Ovary (tissue), 3 donors: ENCODE data around the gene CRYBG1.

Experiments used
- EP300 ChIP-seq: sonication (generic); formaldehyde crosslinking; IDR thresholded peaks from one replicate; pipeline ENCODE4 v1.6.1; 2017; ENCODE audit warnings: antibody characterized with exemption
- POLR2A ChIP-seq: fragments of 450-650 bp; IDR thresholded peaks from one replicate; pipeline ENCODE4 v1.6.1; 2017; ENCODE audit warnings: antibody characterized with exemption, mild to moderate bottlenecking, moderate library complexity
- TF ChIP-seq, protein P1 (sequence below), 3 donors: fragments of 450-650 bp in 2 of 3; fragments of 200-600 bp in 1 of 3; IDR thresholded peaks; one replicate each; pipeline versions ENCODE4 v1.5.1 to v1.8.0; 2016 to 2022; ENCODE audit warnings: antibody characterized with exemption in 3 of 3, mild to moderate bottlenecking in 1 of 3
- donor health status: DM: no; HTN: no; CAD: no.

- TF ChIP-seq, protein P1, sequence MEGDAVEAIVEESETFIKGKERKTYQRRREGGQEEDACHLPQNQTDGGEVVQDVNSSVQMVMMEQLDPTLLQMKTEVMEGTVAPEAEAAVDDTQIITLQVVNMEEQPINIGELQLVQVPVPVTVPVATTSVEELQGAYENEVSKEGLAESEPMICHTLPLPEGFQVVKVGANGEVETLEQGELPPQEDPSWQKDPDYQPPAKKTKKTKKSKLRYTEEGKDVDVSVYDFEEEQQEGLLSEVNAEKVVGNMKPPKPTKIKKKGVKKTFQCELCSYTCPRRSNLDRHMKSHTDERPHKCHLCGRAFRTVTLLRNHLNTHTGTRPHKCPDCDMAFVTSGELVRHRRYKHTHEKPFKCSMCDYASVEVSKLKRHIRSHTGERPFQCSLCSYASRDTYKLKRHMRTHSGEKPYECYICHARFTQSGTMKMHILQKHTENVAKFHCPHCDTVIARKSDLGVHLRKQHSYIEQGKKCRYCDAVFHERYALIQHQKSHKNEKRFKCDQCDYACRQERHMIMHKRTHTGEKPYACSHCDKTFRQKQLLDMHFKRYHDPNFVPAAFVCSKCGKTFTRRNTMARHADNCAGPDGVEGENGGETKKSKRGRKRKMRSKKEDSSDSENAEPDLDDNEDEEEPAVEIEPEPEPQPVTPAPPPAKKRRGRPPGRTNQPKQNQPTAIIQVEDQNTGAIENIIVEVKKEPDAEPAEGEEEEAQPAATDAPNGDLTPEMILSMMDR (IDR thresholded peaks at IDR 0.05), result no peak
- TF ChIP-seq POLR2A (no peak), EP300 (no peak)
Measured at GRCh38 chr6:106496823-106497222, 136.3 kb downstream of the CRYBG1 start.
